Muscle of leg (tissue), 11 donors: ENCODE data around the gene ATRNL1. TPM values are rescaled to one million over a fixed set of nuclear protein-coding genes. Genes with fewer than 3 reads are reported as not detected.
A peak's percentile ranks its signal among the peaks of the same experiment; 100 is the strongest.

Experiments
- DNase-seq: peaks from one replicate; pipeline ENCODE4 v3.0.0; 2013
- H3K27ac ChIP-seq: one replicate; pipeline ENCODE4 v1.5.1; 2013; ENCODE audit warnings: mild to moderate bottlenecking, low read length, control low read depth
- H3K27me3 ChIP-seq: one replicate; pipeline ENCODE4 v1.6.1; 2013; ENCODE audit warnings: low read length; ENCODE audit not compliant: control insufficient read depth, insufficient read depth
- H3K36me3 ChIP-seq: one replicate; pipeline ENCODE4 v1.6.1; 2013; ENCODE audit warnings: low read length; ENCODE audit not compliant: control insufficient read depth, insufficient read depth
- H3K4me1 ChIP-seq: one replicate; pipeline ENCODE4 v1.6.1; 2013; ENCODE audit warnings: low read length; ENCODE audit not compliant: control insufficient read depth, insufficient read depth
- H3K4me3 ChIP-seq: one replicate; pipeline ENCODE4 v1.5.1; 2013; ENCODE audit warnings: low read length, control low read depth
- H3K9me3 ChIP-seq: replicated peaks from 2 replicates; pipeline ENCODE4 v1.6.1; 2013; ENCODE audit warnings: low read depth, low read length; ENCODE audit not compliant: control insufficient read depth
- WGBS: methylation state at CpG from one replicate; pipeline ENCODE4 v1.1.5; 2013; ENCODE audit warnings: missing lambda C conversion rate; ENCODE audit not compliant: insufficient coverage; 5-methylcytosine and 5-hydroxymethylcytosine counted together
- polyA plus RNA-seq, 8 donors: library from polyadenylated mRNA; unstranded; fragments of 120-200 nt; gene quantifications; one replicate each; pipeline versions ENCODE4 v1.2.1 to v1.2.3, GENCODE V29; 2013; ENCODE audit warnings: inconsistent platforms in 1 of 8, low replicate concordance in 1 of 8; ENCODE audit not compliant: insufficient read length in 8 of 8, insufficient read depth in 1 of 8
- total RNA-seq: library from RNA; stranded (reverse); fragments of 120-200 nt; gene quantifications from one replicate; pipeline ENCODE4 v1.2.4, GENCODE V29; 2013

Gene ATRNL1
- total and polyA plus RNA-seq, 9 donors: 0.42 to 7.1 (median 0.92) TPM

- Histone ChIP-seq H3K4me3 (no peak overlapping the region), H3K4me1 (peaks cover 6% of the 10 kb centered on the region), H3K27me3 (no peaks in the 10 kb centered on the region), H3K27ac (no peak overlapping the region), H3K9me3 (no peaks in the 10 kb centered on the region), H3K36me3 (no peaks in the 10 kb centered on the region)
- WGBS: no CpG with 5 or more reads among the region's 2 CpGs
- peak; percentile 31 for DNase-seq
Observed at GRCh38 chr10:115947104-115947503, 853.9 kb downstream of the ATRNL1 start.

DNA sequence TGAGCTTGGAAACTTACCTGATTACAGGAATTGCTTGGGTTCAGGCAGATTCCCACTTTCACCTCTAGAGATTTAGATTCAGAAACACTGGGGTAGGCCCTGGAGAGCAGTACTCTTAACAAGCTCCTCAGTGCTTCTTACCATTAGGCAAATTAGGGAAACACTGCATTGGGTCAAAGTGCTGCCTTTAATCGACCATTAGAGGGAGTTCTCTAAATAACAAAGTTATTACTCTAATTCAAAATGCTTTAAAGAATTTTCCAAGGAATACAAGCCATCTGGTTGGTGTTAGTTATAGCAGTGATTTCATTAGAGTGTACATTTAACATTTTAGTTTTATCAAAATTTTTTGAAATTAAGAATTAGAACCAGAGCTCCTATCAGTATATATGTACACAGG lies 855.3 kb downstream of the ATRNL1 start:
- no peaks in the 10 kb centered on the region for H3K36me3 ChIP-seq
- H3K27me3 ChIP-seq: no peaks in the 10 kb centered on the region
- H3K9me3 ChIP-seq: no peaks in the 10 kb centered on the region
- peak; percentile 71 for DNase-seq
- WGBS: no CpG with 5 or more reads among the region's 1 CpG
- H3K4me1 ChIP-seq: peaks cover 4% of the 10 kb centered on the region
- no peak overlapping the region for H3K4me3 ChIP-seq
- no peak overlapping the region for H3K27ac ChIP-seq

GRCh38 chr10:115949282-115949844 lies 856.2 kb downstream of the ATRNL1 start:
- Histone ChIP-seq H3K36me3 (no peaks in the 10 kb centered on the region), H3K4me1 (peaks cover 4% of the 10 kb centered on the region), H3K27ac (no peak overlapping the region), H3K4me3 (no peak overlapping the region), H3K27me3 (no peaks in the 10 kb centered on the region), H3K9me3 (no peaks in the 10 kb centered on the region)
- 96% methylated on average over 8 of the region's 9 CpGs for WGBS
- no peak for DNase-seq

- Histone ChIP-seq H3K27ac (no peak overlapping the region), H3K4me1 (peaks cover 4% of the 10 kb centered on the region), H3K9me3 (no peaks in the 10 kb centered on the region), H3K36me3 (no peaks in the 10 kb centered on the region), H3K27me3 (no peaks in the 10 kb centered on the region), H3K4me3 (no peak overlapping the region)
- DNase-seq: no peak
- WGBS: no CpG with 5 or more reads among the region's 3 CpGs
Observed at GRCh38 chr10:115950320-115950719, 857.2 kb downstream of the ATRNL1 start.

- Histone ChIP-seq H3K27me3 (no peaks in the 10 kb centered on the region), H3K4me3 (no peak overlapping the region), H3K9me3 (no peaks in the 10 kb centered on the region), H3K36me3 (no peaks in the 10 kb centered on the region), H3K27ac (no peak overlapping the region), H3K4me1 (peaks cover 4% of the 10 kb centered on the region)
- WGBS: 33% methylated on average over 1 of the region's 3 CpGs
- no peak for DNase-seq
Observed at GRCh38 chr10:115951242-115951641, 858.1 kb downstream of the ATRNL1 start.

DNA sequence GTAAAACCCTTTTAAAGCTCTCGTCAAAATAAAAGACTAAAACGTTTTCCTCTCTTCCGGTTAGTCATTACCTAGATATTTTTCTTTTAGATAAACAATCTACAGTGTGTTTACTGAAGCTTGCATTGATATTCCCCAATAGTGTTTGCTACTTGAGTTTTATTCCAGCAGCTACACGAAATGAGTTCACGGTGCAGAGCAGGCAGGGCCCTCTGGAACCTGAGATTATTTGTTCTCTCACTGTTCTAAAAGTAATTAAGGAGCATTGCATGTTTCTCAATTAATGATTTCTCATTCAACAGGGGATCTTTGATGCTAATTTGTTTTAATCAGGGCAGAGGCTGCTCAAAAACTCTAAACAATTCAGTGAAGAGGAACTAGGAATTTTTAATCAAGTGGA lies 860.1 kb downstream of the ATRNL1 start:
- no peak overlapping the region for H3K4me3 ChIP-seq
- DNase-seq: no peak
- 20% methylated on average over 2 of the region's 5 CpGs for WGBS
- no peaks in the 10 kb centered on the region for H3K36me3 ChIP-seq
- no peaks in the 10 kb centered on the region for H3K27me3 ChIP-seq
- H3K9me3 ChIP-seq: no peaks in the 10 kb centered on the region
- no peak overlapping the region for H3K27ac ChIP-seq
- peaks cover 4% of the 10 kb centered on the region for H3K4me1 ChIP-seq

- WGBS: 82% methylated on average over 3 of the region's 7 CpGs
- Histone ChIP-seq H3K9me3 (no peaks in the 10 kb centered on the region), H3K27me3 (no peaks in the 10 kb centered on the region), H3K27ac (no peak overlapping the region), H3K4me1 (peaks cover 3% of the 10 kb centered on the region), H3K4me3 (no peak overlapping the region), H3K36me3 (no peaks in the 10 kb centered on the region)
- no peak for DNase-seq
Observed at GRCh38 chr10:115953968-115954367, 860.8 kb downstream of the ATRNL1 start.

- Histone ChIP-seq H3K4me3 (no peak overlapping the region), H3K27ac (no peak overlapping the region), H3K4me1 (no peaks in the 10 kb centered on the region), H3K36me3 (no peaks in the 10 kb centered on the region), H3K27me3 (no peaks in the 10 kb centered on the region), H3K9me3 (no peaks in the 10 kb centered on the region)
- no peak for DNase-seq
- 97% methylated on average over 5 of the region's 5 CpGs for WGBS
Observed at GRCh38 chr10:115956225-115957011, 863.3 kb downstream of the ATRNL1 start.

- H3K4me3 ChIP-seq: no peak overlapping the region
- H3K27ac ChIP-seq: no peak overlapping the region
- H3K36me3 ChIP-seq: no peaks in the 10 kb centered on the region
- 100% methylated on average over 1 of the region's 2 CpGs for WGBS
- H3K4me1 ChIP-seq: no peaks in the 10 kb centered on the region
- no peaks in the 10 kb centered on the region for H3K27me3 ChIP-seq
- no peaks in the 10 kb centered on the region for H3K9me3 ChIP-seq
- DNase-seq: no peak
Observed at GRCh38 chr10:115957012-115957399, 863.8 kb downstream of the ATRNL1 start.

DNA sequence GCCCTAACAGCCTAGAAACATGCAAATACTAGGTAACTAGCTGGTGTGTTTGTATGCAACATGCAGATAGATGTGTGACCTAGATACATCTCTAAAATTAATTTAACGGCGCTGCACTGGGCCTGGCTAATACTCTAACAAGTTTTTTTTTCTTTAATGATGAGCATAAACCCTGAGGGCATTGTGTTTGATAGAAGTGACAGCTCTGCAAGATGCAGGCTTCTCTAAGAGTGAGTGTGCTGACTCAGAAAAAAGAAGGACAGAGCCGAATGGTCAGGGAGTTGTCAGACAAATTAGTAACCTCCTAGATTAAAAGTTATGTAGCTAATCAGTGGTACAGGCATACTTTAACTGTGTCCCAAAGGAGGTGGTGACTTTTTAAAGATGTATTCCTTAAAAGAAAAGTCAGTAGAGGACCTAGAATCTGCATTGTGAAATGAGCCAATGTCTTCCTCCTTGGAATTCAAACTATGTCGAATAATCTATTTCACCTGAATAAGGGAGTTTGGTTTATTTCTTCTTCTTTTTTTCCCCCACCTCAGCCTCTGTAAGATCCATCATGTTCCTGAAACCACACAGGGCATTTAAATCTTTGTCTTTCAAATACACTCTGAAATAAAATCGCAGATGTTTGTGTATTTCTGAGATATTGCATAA lies 864.7 kb downstream of the ATRNL1 start:
- Histone ChIP-seq H3K9me3 (no peaks in the 10 kb centered on the region), H3K27me3 (no peaks in the 10 kb centered on the region), H3K4me3 (no peak overlapping the region), H3K27ac (no peak overlapping the region), H3K36me3 (no peaks in the 10 kb centered on the region), H3K4me1 (no peaks in the 10 kb centered on the region)
- WGBS: 92% methylated on average over 2 of the region's 5 CpGs
- DNase-seq: no peak
